ENCODE results near the gene TEKTIP1. TPM values are rescaled to one million over a fixed set of nuclear protein-coding genes. Genes with fewer than 3 reads are reported as not detected.

TEKTIP1 gene
- total and polyA plus RNA-seq, 7 donors = 0.44 to 1.0 TPM; not detected in 5

DNA sequence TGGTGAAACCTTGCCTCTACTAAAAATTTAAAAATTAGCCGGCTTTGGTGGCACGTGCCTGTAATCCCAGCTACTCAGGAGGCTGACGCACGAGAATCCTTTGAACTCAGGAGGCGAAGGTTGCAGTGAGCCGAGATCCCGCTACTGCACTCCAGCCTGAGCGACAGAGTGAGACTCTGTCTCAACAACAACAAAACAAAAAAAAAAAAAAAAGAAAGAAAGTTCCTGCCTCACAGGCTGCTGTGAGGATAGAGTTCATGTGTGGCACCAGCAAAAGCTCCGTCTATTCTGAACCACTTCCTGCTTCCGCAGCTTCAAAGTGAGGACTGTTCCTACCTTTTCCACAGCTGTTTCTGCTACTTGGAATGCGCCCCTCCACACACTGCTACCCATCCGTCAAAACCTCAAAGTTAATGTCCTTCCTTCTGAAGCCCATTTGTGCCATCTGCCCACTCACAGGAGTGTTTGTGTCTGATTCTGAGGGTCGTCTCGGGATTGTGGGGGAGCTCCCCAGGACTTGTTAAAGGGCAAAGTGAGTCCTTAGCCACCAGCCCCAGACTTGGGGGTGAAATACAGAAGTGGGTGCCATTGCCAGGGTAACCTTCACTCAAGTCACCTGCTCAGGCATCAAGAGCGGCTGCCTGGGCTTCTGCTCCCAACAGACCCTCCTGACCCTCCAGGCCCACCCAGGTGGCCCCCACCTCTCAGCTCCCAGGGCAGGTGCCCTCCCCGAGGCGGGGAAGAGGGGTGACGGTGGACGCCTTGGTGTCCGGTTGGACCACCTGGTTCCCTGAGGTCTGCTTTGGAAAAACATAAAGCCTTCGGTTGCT is 15.5 kb downstream of the TEKTIP1 start:
- H3K4me3 ChIP-seq = peak overlapping the region; percentile 4
- DNase-seq (no peak), ATAC-seq (no peak)
- TF ChIP-seq, protein P1, sequence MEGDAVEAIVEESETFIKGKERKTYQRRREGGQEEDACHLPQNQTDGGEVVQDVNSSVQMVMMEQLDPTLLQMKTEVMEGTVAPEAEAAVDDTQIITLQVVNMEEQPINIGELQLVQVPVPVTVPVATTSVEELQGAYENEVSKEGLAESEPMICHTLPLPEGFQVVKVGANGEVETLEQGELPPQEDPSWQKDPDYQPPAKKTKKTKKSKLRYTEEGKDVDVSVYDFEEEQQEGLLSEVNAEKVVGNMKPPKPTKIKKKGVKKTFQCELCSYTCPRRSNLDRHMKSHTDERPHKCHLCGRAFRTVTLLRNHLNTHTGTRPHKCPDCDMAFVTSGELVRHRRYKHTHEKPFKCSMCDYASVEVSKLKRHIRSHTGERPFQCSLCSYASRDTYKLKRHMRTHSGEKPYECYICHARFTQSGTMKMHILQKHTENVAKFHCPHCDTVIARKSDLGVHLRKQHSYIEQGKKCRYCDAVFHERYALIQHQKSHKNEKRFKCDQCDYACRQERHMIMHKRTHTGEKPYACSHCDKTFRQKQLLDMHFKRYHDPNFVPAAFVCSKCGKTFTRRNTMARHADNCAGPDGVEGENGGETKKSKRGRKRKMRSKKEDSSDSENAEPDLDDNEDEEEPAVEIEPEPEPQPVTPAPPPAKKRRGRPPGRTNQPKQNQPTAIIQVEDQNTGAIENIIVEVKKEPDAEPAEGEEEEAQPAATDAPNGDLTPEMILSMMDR (IDR thresholded peaks at IDR 0.05) = no peak
- H3K27ac ChIP-seq = peak overlapping the region; percentile 23
- H3K4me1 ChIP-seq = peaks cover 8% of the 10 kb centered on the region
- no peaks in the 10 kb centered on the region for H3K9me3 ChIP-seq
- WGBS, 3 donors = 71 to 78% (median 77%) methylated on average over 21 of the region's 21 CpGs
- H3K36me3 ChIP-seq (ENCODE audit: insufficient read depth in 1 of 2, low read depth in 1 of 2) = peaks cover 0 to 15% of the 10 kb centered on the region in 2 donors
- intact Hi-C loops (cut with DNase I) = loop anchor here in 1 of 2 donors (10.0 kb wide), 1 partner anchor 150 kb away; the partner anchor contains the start of genes PIP5K1C and TJP3
- H3K27me3 ChIP-seq (ENCODE audit: insufficient read depth in 3 of 3, low read length in 2 of 3) = no peaks in the 10 kb centered on the region

- intact Hi-C loops (cut with DNase I) = loop anchor here in 1 of 2 donors (2.0 to 10.0 kb wide), 2 partner anchors 73 to 149 kb away; partner anchors contain the start of genes PIP5K1C and TJP3
- WGBS, 3 donors = 73 to 79% (median 74%) methylated on average over 14 to 15 of the region's 15 CpGs
- no peak overlapping the region for H3K27ac ChIP-seq
- H3K4me3 ChIP-seq = peak overlapping the region; percentile 75
- no peak for ATAC-seq
- H3K36me3 ChIP-seq (ENCODE audit: insufficient read depth in 1 of 2, low read depth in 1 of 2) = peaks cover 0 to 3% of the 10 kb centered on the region in 2 donors
- H3K4me1 ChIP-seq = peaks cover 8% of the 10 kb centered on the region
- H3K27me3 ChIP-seq (ENCODE audit: insufficient read depth in 3 of 3, low read length in 2 of 3) = no peaks in the 10 kb centered on the region
- TF ChIP-seq, protein P1 (IDR thresholded peaks at IDR 0.05) = no peak
- no peaks in the 10 kb centered on the region for H3K9me3 ChIP-seq
- DNase-seq = no peak
These were observed 16.9 kb downstream of the TEKTIP1 start for GRCh38 chr19:3555653-3556422.

DNA sequence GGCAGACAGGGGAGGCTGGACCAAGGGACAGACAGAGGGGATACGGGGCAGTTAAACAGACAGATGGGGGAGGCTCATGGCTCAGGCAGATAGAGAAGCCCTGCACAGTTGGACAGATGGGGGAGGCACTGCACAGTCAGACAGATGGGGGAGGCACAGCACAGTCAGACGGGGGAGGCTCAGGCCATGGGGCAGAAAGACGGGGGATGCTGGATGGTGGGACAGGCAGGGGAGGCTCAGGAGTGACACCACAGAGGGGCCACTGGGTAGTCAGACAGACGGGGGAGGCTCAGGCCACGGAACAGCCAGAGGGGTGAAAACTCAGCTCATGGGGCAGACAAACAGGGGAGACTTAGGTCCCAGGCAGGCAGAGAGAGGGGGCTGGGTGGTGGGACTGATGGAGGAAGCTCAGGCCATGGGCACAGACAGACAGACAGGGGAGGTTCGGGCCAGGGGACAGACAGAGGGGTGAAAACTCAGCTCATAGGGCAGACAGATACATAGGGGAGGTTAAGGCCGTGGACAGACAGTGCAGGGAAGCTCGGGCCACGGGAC is 17.5 kb downstream of the TEKTIP1 start:
- Histone ChIP-seq H3K9me3 (no peaks in the 10 kb centered on the region), H3K4me1 (peaks cover 8% of the 10 kb centered on the region), H3K4me3 (peak overlapping the region; percentile 75), H3K27ac (peak overlapping the region; percentile 76), H3K36me3 (ENCODE audit: insufficient read depth in 1 of 2, low read depth in 1 of 2) (no peaks in the 10 kb centered on the region), H3K27me3 (ENCODE audit: insufficient read depth in 3 of 3, low read length in 2 of 3) (no peaks in the 10 kb centered on the region)
- 22 to 36% (median 24%) methylated on average over 9 of the region's 9 CpGs for WGBS, 3 donors
- TF ChIP-seq, protein P1 (IDR thresholded peaks at IDR 0.05) = no peak
- no peak for DNase-seq
- intact Hi-C loops (cut with DNase I) = loop anchor here in 1 of 2 donors (2.0 to 10.0 kb wide), 2 partner anchors 72 to 148 kb away; partner anchors contain the start of genes PIP5K1C and TJP3
- ATAC-seq = no peak

GRCh38 chr19:3556978-3557460 is 18.0 kb downstream of the TEKTIP1 start:
- DNase-seq = peak; percentile 61 to 76
- TF ChIP-seq, protein P1 (IDR thresholded peaks at IDR 0.05) = no peak
- Histone ChIP-seq H3K4me1 (peaks cover 8% of the 10 kb centered on the region), H3K9me3 (no peaks in the 10 kb centered on the region), H3K27me3 (ENCODE audit: insufficient read depth in 3 of 3, low read length in 2 of 3) (no peaks in the 10 kb centered on the region), H3K27ac (peak overlapping the region; percentile 76), H3K4me3 (peak overlapping the region; percentile 75), H3K36me3 (ENCODE audit: insufficient read depth in 1 of 2, low read depth in 1 of 2) (no peaks in the 10 kb centered on the region)
- 0 to 1% (median 0%) methylated on average over 29 to 60 of the region's 60 CpGs for whole genome bisulfite sequencing, 3 donors
- intact Hi-C loops (cut with DNase I) = loop anchor here in 1 of 2 donors (2.0 to 10.0 kb wide), 2 partner anchors 72 to 148 kb away; partner anchors contain the start of genes PIP5K1C and TJP3
- ATAC-seq = peak; percentile 12 to 30 (median 18)

All from psoas muscle (tissue), 8 donors.